Suprapubic skin (tissue), 4 donors: ENCODE results near the gene WHRN.

Source experiments
- CTCF ChIP-seq, 2 donors: fragments of 200-600 bp in 1 of 2; fragments of 450-650 bp in 1 of 2; sonication (generic) in 1 of 2; IDR thresholded peaks; one replicate each; pipeline ENCODE4 v1.5.1; 2016 to 2019; ENCODE audit warnings: antibody characterized with exemption in 2 of 2, mild to moderate bottlenecking in 1 of 2, moderate library complexity in 1 of 2
- EP300 ChIP-seq: sonication (generic); formaldehyde crosslinking; IDR thresholded peaks from one replicate; pipeline ENCODE4 v1.6.1; 2017; ENCODE audit warnings: antibody characterized with exemption
- POLR2A ChIP-seq, 2 donors: fragments of 450-650 bp; IDR thresholded peaks; one replicate each; pipeline ENCODE4 v1.6.1; 2017; ENCODE audit warnings: antibody characterized with exemption in 2 of 2, mild to moderate bottlenecking in 2 of 2, moderate library complexity in 2 of 2
- POLR2AphosphoS5 ChIP-seq, 3 donors: sonication (generic); formaldehyde crosslinking; IDR thresholded peaks; one replicate each; pipeline ENCODE4 v1.6.1; 2017; ENCODE audit warnings: antibody characterized with exemption in 3 of 3

DNA sequence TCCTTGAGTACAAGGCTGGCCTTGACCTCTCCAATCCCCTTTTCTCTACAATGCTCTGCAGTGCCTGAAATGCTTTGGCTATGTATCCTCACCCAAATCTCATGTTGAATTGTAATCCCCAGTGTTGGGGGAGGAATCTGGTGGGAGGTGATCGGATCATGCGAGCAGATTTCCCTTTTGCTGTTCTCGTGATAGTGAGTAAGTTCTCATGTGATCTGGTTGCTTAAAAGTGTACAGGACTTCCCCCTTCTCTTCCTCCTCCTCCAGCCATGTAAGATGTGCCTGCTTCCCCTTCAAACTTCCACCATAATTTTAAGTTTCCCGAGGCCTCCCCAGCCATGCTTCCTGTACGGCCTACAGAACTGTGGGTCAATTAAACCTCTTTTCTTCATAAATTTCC, 89.0 kb downstream of the WHRN start:
- TF ChIP-seq POLR2A (IDR thresholded peaks at IDR 0.05) (no peak), POLR2AphosphoS5 (IDR thresholded peaks at IDR 0.05) (no peak), CTCF (IDR thresholded peaks at IDR 0.05) (no peak), EP300 (no peak)
